HUES6 (cell line): ENCODE results near the gene STXBP6.
A peak's percentile ranks its signal among the peaks of the same experiment; 100 is the strongest.

Experiments used
- H3K27ac ChIP-seq: 2 replicates; pipeline ENCODE4 v1.7.0; 2013; ENCODE audit warnings: low read depth, mild to moderate bottlenecking, low read length, inconsistent platforms
- H3K27me3 ChIP-seq: 2 replicates; pipeline ENCODE4 v1.6.1; 2013; ENCODE audit warnings: low read length; ENCODE audit not compliant: control insufficient read depth, insufficient read depth
- H3K36me3 ChIP-seq: 2 replicates; pipeline ENCODE4 v1.6.1; 2013; ENCODE audit warnings: low read length; ENCODE audit not compliant: control insufficient read depth, insufficient read depth
- H3K4me1 ChIP-seq: 2 replicates; pipeline ENCODE4 v1.6.1; 2013; ENCODE audit warnings: low read length; ENCODE audit not compliant: control insufficient read depth, insufficient read depth
- H3K4me3 ChIP-seq: 2 replicates; pipeline ENCODE4 v1.5.1; 2013; ENCODE audit warnings: low read depth, low read length
- H3K9ac ChIP-seq: one replicate; pipeline ENCODE4 v1.6.1; 2013; ENCODE audit warnings: mild to moderate bottlenecking, low read length
- H3K9me3 ChIP-seq: 2 replicates; pipeline ENCODE4 v1.6.1; 2013; ENCODE audit warnings: low read depth, low read length; ENCODE audit not compliant: control insufficient read depth, insufficient read depth

Gene STXBP6

GRCh38 chr14:25049568-25050268, at the start of gene STXBP6:
TSS of gene STXBP6 (minus strand) at chr14:25050147. CDS start at chr14:24974818, 75,329 bp downstream.
- H3K27me3 ChIP-seq, result peaks cover 59% of the 10 kb centered on the region
- H3K4me1 ChIP-seq, result peaks cover 22% of the 10 kb centered on the region; the same call in 1 of the 2 replicates
- H3K36me3 ChIP-seq, result no peaks in the 10 kb centered on the region
- H3K27ac ChIP-seq, result no peak within 1 kb of the TSS
- peak within 1 kb of the TSS; percentile 74 for H3K9ac ChIP-seq
- peak within 1 kb of the TSS; percentile 76 for H3K4me3 ChIP-seq
- no peaks in the 10 kb centered on the region for H3K9me3 ChIP-seq

- H3K9ac ChIP-seq, result no peak overlapping the region
- H3K27me3 ChIP-seq, result no peaks in the 10 kb centered on the region
- no peaks in the 10 kb centered on the region for H3K9me3 ChIP-seq
- peaks cover 12% of the 10 kb centered on the region for H3K4me1 ChIP-seq
- no peak overlapping the region for H3K27ac ChIP-seq
- no peaks in the 10 kb centered on the region for H3K36me3 ChIP-seq
- no peak overlapping the region for H3K4me3 ChIP-seq
Observed at GRCh38 chr14:25097120-25097519, 47.2 kb upstream of the STXBP6 start.

GRCh38 chr14:25095736-25096437, 45.9 kb upstream of the STXBP6 start:
- Histone ChIP-seq H3K27ac (no peak overlapping the region), H3K4me3 (no peak overlapping the region), H3K36me3 (no peaks in the 10 kb centered on the region), H3K4me1 (peaks cover 12% of the 10 kb centered on the region), H3K9ac (no peak overlapping the region), H3K9me3 (no peaks in the 10 kb centered on the region), H3K27me3 (no peaks in the 10 kb centered on the region)

- no peak overlapping the region for H3K9ac ChIP-seq
- no peak overlapping the region for H3K4me3 ChIP-seq
- no peaks in the 10 kb centered on the region for H3K36me3 ChIP-seq
- no peaks in the 10 kb centered on the region for H3K9me3 ChIP-seq
- no peaks in the 10 kb centered on the region for H3K27me3 ChIP-seq
- no peak overlapping the region for H3K27ac ChIP-seq
- peaks cover 12% of the 10 kb centered on the region for H3K4me1 ChIP-seq
Observed at GRCh38 chr14:25094171-25094907, 44.4 kb upstream of the STXBP6 start.

GRCh38 chr14:25092258-25092740, 42.4 kb upstream of the STXBP6 start:
- Histone ChIP-seq H3K4me3 (no peak overlapping the region), H3K9me3 (no peaks in the 10 kb centered on the region), H3K4me1 (peaks cover 12% of the 10 kb centered on the region), H3K36me3 (no peaks in the 10 kb centered on the region), H3K27ac (no peak overlapping the region), H3K27me3 (no peaks in the 10 kb centered on the region), H3K9ac (no peak overlapping the region)

GRCh38 chr14:25090716-25091454, 40.9 kb upstream of the STXBP6 start:
- H3K36me3 ChIP-seq, result no peaks in the 10 kb centered on the region
- H3K4me3 ChIP-seq, result no peak overlapping the region
- no peaks in the 10 kb centered on the region for H3K27me3 ChIP-seq
- H3K27ac ChIP-seq, result no peak overlapping the region
- no peak overlapping the region for H3K9ac ChIP-seq
- H3K4me1 ChIP-seq, result peaks cover 12% of the 10 kb centered on the region
- no peaks in the 10 kb centered on the region for H3K9me3 ChIP-seq

GRCh38 chr14:25090256-25090655, 40.3 kb upstream of the STXBP6 start:
- peaks cover 12% of the 10 kb centered on the region for H3K4me1 ChIP-seq
- no peak overlapping the region for H3K9ac ChIP-seq
- H3K27ac ChIP-seq, result no peak overlapping the region
- H3K4me3 ChIP-seq, result no peak overlapping the region
- H3K9me3 ChIP-seq, result no peaks in the 10 kb centered on the region
- no peaks in the 10 kb centered on the region for H3K36me3 ChIP-seq
- no peaks in the 10 kb centered on the region for H3K27me3 ChIP-seq

- H3K27me3 ChIP-seq, result no peaks in the 10 kb centered on the region
- peaks cover 8% of the 10 kb centered on the region for H3K4me1 ChIP-seq
- no peak overlapping the region for H3K27ac ChIP-seq
- H3K9ac ChIP-seq, result no peak overlapping the region
- H3K9me3 ChIP-seq, result no peaks in the 10 kb centered on the region
- H3K4me3 ChIP-seq, result no peak overlapping the region
- H3K36me3 ChIP-seq, result no peaks in the 10 kb centered on the region
Observed at GRCh38 chr14:25089496-25089895, 39.5 kb upstream of the STXBP6 start.

- no peaks in the 10 kb centered on the region for H3K27me3 ChIP-seq
- no peaks in the 10 kb centered on the region for H3K4me1 ChIP-seq
- H3K36me3 ChIP-seq, result no peaks in the 10 kb centered on the region
- no peak overlapping the region for H3K9ac ChIP-seq
- no peak overlapping the region for H3K4me3 ChIP-seq
- no peak overlapping the region for H3K27ac ChIP-seq
- H3K9me3 ChIP-seq, result no peaks in the 10 kb centered on the region
Observed at GRCh38 chr14:25086821-25087396, 37.0 kb upstream of the STXBP6 start.

GRCh38 chr14:25086081-25086480, 36.1 kb upstream of the STXBP6 start:
- Histone ChIP-seq H3K4me1 (no peaks in the 10 kb centered on the region), H3K27ac (no peak overlapping the region)

More at GRCh38 chr14:25086081-25086480, 36.1 kb upstream of the STXBP6 start:
- no peaks in the 10 kb centered on the region for H3K9me3 ChIP-seq
- H3K36me3 ChIP-seq, result no peaks in the 10 kb centered on the region
- H3K9ac ChIP-seq, result no peak overlapping the region
- no peaks in the 10 kb centered on the region for H3K27me3 ChIP-seq
- no peak overlapping the region for H3K4me3 ChIP-seq
